ENCODE data around the gene NBAS. TPM values are rescaled to one million over a fixed set of nuclear protein-coding genes. Genes with fewer than 3 reads are reported as not detected.

Gene NBAS
- total RNA-seq, 4 donors from 2014 or later, result 34.0 to 51.2 (median 41.9) TPM

GRCh38 chr2:15126373-15126772 is 434.8 kb downstream of the NBAS start:
- TF ChIP-seq CTCF (IDR thresholded peaks at IDR 0.05; ENCODE audit: low read depth), result no peak

GRCh38 chr2:15122915-15123314 is 438.2 kb downstream of the NBAS start:
- no peak for TF ChIP-seq CTCF (IDR thresholded peaks at IDR 0.05; ENCODE audit: low read depth)

GRCh38 chr2:15120631-15121030 is 440.5 kb downstream of the NBAS start:
- TF ChIP-seq CTCF (IDR thresholded peaks at IDR 0.05; ENCODE audit: low read depth), result no peak

- TF ChIP-seq CTCF (IDR thresholded peaks at IDR 0.05; ENCODE audit: low read depth), result no peak
Observed at GRCh38 chr2:15119722-15120175, 441.4 kb downstream of the NBAS start.

- no peak for TF ChIP-seq CTCF (IDR thresholded peaks at IDR 0.05; ENCODE audit: low read depth)
Observed at GRCh38 chr2:15117409-15118050, 443.6 kb downstream of the NBAS start.

Other genes starting within 250 kb of the NBAS start
- 100 to 1,000 TPM in 1 of 4 donors, 10 to 100 TPM in 3; 50.3 to 109 (median 75.2) TPM for gene DDX1, start 30.5 kb upstream of the NBAS start, total RNA-seq

Measured in subcutaneous adipose tissue (tissue), 4 donors.